ENCODE measurements around the gene ASCC1.
"Not testable (repeated sequence)": the region's sequence is repeated elsewhere in the genome, so short reads cannot be mapped to it uniquely, and the experiment has no call there.

ASCC1 gene

GRCh38 chr10:72218325-72218724, 2.2 kb upstream of the ASCC1 start:
- Histone ChIP-seq H3K9ac (peak overlapping the region in 7 of 11 experiments; percentile 12 to 44 (median 30); a peak in 5 of 22 replicates), H3K27ac (peak overlapping the region in 7 of 11 experiments; percentile 4 to 55 (median 42); a peak in 12 of 22 replicates), H3K4me3 (0 out of 20 replicates have a peak overlapping the region, but pooled peaks of 1 of the 10 experiments have one; percentile 10), H3K36me3 (peaks cover 15 to 24% (median 20%) of the 10 kb centered on the region in 11 experiments), H3K4me2 (peak overlapping the region; percentile 33 to 96 (median 68)), H3K9me3 (replicated peaks in 1 of 11) (no peaks in the 10 kb centered on the region), H3K4me1 (peaks cover 45 to 63% (median 51%) of the 10 kb centered on the region in 10 experiments), H3K27me3 (no peaks in the 10 kb centered on the region), H4K20me1 (peaks cover 0 to 27% (median 5%) of the 10 kb centered on the region in 11 experiments; a peak in 10 of 22 replicates)
- TF ChIP-seq Cebpa-rat (IDR thresholded peaks at IDR 0.05) = no peak

DNA sequence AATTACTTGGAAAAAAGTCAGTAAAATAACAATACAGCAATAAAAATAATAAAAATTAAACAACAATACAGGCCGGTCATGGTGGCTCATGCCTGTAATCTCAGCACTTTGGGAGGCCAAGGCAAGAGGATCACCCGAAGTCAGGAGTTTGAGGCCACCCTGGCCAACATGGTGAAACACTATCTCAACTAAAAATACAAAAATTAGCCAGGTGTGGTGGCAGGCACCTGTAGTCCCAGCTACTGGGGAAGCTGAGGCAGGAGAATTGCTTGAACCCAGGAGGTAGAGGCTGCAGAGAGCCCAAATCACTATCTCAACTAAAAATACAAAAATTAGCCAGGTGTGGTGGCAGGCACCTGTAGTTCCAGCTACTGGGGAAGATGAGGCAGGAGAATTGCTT, 4.2 kb downstream of the ASCC1 start:
- not testable (repeated sequence) for H3K9ac ChIP-seq; H3K27ac ChIP-seq; H3K4me2 ChIP-seq; H3K4me3 ChIP-seq; H3K9me3 ChIP-seq (replicated peaks in 1 of 11); H4K20me1 ChIP-seq; H3K27me3 ChIP-seq
- Histone ChIP-seq H3K36me3 (peaks cover 52 to 66% (median 57%) of the 10 kb centered on the region in 11 experiments), H3K4me1 (peaks cover 10 to 24% (median 19%) of the 10 kb centered on the region in 10 experiments)

GRCh38 chr10:72211381-72211780, 4.7 kb downstream of the ASCC1 start:
- Histone ChIP-seq H3K36me3 (peaks cover 54 to 71% (median 61%) of the 10 kb centered on the region in 11 experiments), H3K4me1 (peaks cover 7 to 20% (median 16%) of the 10 kb centered on the region in 10 experiments)
- not testable (repeated sequence) for H3K27me3 ChIP-seq; H3K9me3 ChIP-seq (replicated peaks in 1 of 11); H3K27ac ChIP-seq; H3K9ac ChIP-seq; H3K4me3 ChIP-seq; H4K20me1 ChIP-seq; H3K4me2 ChIP-seq

- H3K9ac ChIP-seq; H3K9me3 ChIP-seq (replicated peaks in 1 of 11); H3K27me3 ChIP-seq; H3K4me3 ChIP-seq; H3K4me2 ChIP-seq; H3K27ac ChIP-seq; H4K20me1 ChIP-seq: not testable (repeated sequence)
- Histone ChIP-seq H3K4me1 (peaks cover 0 to 23% (median 14%) of the 10 kb centered on the region in 10 experiments; a peak in 15 of 20 replicates), H3K36me3 (peaks cover 63 to 90% (median 81%) of the 10 kb centered on the region in 11 experiments)
Measured at GRCh38 chr10:72208526-72208925, 7.5 kb downstream of the ASCC1 start.

GRCh38 chr10:72206511-72207229, 9.4 kb downstream of the ASCC1 start:
- H4K20me1 ChIP-seq = peaks cover 0 to 2% (median 0%) of the 10 kb centered on the region in 11 experiments; a peak in 1 of 22 replicates
- H3K4me3 ChIP-seq = no peak overlapping the region
- H3K9me3 ChIP-seq (replicated peaks in 1 of 11) = no peaks in the 10 kb centered on the region
- no peaks in the 10 kb centered on the region for H3K27me3 ChIP-seq
- H3K27ac ChIP-seq = no peak overlapping the region
- peaks cover 70 to 98% (median 88%) of the 10 kb centered on the region in 11 experiments for H3K36me3 ChIP-seq
- peaks cover 0 to 22% (median 14%) of the 10 kb centered on the region in 10 experiments; a peak in 15 of 20 replicates for H3K4me1 ChIP-seq
- no peak overlapping the region for H3K9ac ChIP-seq
- no peak overlapping the region for H3K4me2 ChIP-seq
- no peak for TF ChIP-seq Cebpa-rat (IDR thresholded peaks at IDR 0.05)

GRCh38 chr10:72204724-72205123, 11.4 kb downstream of the ASCC1 start:
- no peaks in the 10 kb centered on the region for H3K27me3 ChIP-seq
- H3K9me3 ChIP-seq (replicated peaks in 1 of 11) = no peaks in the 10 kb centered on the region
- H3K27ac ChIP-seq = no peak overlapping the region
- no peak for TF ChIP-seq Cebpa-rat (IDR thresholded peaks at IDR 0.05)
- H3K9ac ChIP-seq = no peak overlapping the region
- H3K36me3 ChIP-seq = peaks cover 71 to 98% (median 88%) of the 10 kb centered on the region in 11 experiments
- H3K4me2 ChIP-seq = peak overlapping the region in 10 of 11 experiments; percentile 3 to 66 (median 38); a peak in 16 of 22 replicates
- H4K20me1 ChIP-seq = peaks cover 0 to 2% (median 0%) of the 10 kb centered on the region in 11 experiments; a peak in 1 of 22 replicates
- H3K4me1 ChIP-seq = peaks cover 0 to 22% (median 14%) of the 10 kb centered on the region in 10 experiments; a peak in 15 of 20 replicates
- no peak overlapping the region for H3K4me3 ChIP-seq

GRCh38 chr10:72204296-72204695, 11.8 kb downstream of the ASCC1 start:
- peaks cover 0 to 22% (median 14%) of the 10 kb centered on the region in 10 experiments; a peak in 15 of 20 replicates for H3K4me1 ChIP-seq
- H4K20me1 ChIP-seq = peaks cover 0 to 2% (median 0%) of the 10 kb centered on the region in 11 experiments; a peak in 1 of 22 replicates
- no peaks in the 10 kb centered on the region for H3K9me3 ChIP-seq (replicated peaks in 1 of 11)
- no peaks in the 10 kb centered on the region for H3K27me3 ChIP-seq
- TF ChIP-seq Cebpa-rat (IDR thresholded peaks at IDR 0.05) = no peak
- H3K4me3 ChIP-seq = no peak overlapping the region
- H3K36me3 ChIP-seq = peaks cover 71 to 98% (median 88%) of the 10 kb centered on the region in 11 experiments
- H3K9ac ChIP-seq = no peak overlapping the region
- no peak overlapping the region for H3K27ac ChIP-seq
- H3K4me2 ChIP-seq = peak overlapping the region in 8 of 11 experiments; percentile 22 to 66 (median 47); a peak in 14 of 22 replicates

DNA sequence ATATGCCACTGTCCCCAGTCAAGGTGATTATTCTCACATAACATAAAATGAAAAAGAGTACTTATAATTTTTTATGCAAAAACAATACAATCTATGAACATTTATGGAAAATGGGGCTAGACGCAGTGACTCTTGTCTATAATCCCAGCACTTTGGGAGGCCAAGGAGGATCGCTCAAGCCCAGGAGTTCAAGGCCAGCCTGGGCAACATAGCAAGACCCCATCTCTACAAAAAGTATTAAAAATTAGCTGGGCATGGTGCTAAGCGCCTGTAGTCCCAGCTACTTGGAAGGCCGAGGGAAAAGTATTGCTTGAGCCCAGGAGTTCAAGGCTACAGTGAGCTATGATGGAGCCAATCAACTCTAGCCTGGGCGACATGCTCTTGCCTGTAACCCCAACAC, 14.8 kb downstream of the ASCC1 start:
- H3K9ac ChIP-seq = no peak overlapping the region
- no peaks in the 10 kb centered on the region for H3K9me3 ChIP-seq (replicated peaks in 1 of 11)
- no peaks in the 10 kb centered on the region for H3K27me3 ChIP-seq
- no peak overlapping the region for H3K4me3 ChIP-seq
- H3K27ac ChIP-seq = no peak overlapping the region
- peaks cover 0 to 2% (median 0%) of the 10 kb centered on the region in 11 experiments; a peak in 1 of 22 replicates for H4K20me1 ChIP-seq
- peaks cover 54 to 87% (median 76%) of the 10 kb centered on the region in 11 experiments for H3K36me3 ChIP-seq
- peaks cover 0 to 22% (median 14%) of the 10 kb centered on the region in 10 experiments; a peak in 15 of 20 replicates for H3K4me1 ChIP-seq
- H3K4me2 ChIP-seq = no peak overlapping the region
- no peak for TF ChIP-seq Cebpa-rat (IDR thresholded peaks at IDR 0.05)

GRCh38 chr10:72200883-72201282, 15.2 kb downstream of the ASCC1 start:
- Histone ChIP-seq H3K27me3 (no peaks in the 10 kb centered on the region), H3K4me2 (no peak overlapping the region), H3K27ac (no peak overlapping the region), H3K36me3 (peaks cover 54 to 87% (median 76%) of the 10 kb centered on the region in 11 experiments), H3K4me3 (no peak overlapping the region), H3K4me1 (peaks cover 0 to 22% (median 14%) of the 10 kb centered on the region in 10 experiments; a peak in 15 of 20 replicates), H4K20me1 (peaks cover 0 to 2% (median 0%) of the 10 kb centered on the region in 11 experiments; a peak in 1 of 22 replicates), H3K9ac (no peak overlapping the region), H3K9me3 (replicated peaks in 1 of 11) (no peaks in the 10 kb centered on the region)
- TF ChIP-seq Cebpa-rat (IDR thresholded peaks at IDR 0.05) = no peak

All from BLaER1 treated with 17β-estradiol and CSF1 and Interleukin-3, amounts not matched to agents 10 nM and 100 nM (cell line).